Eye (tissue), 1 donor: ENCODE measurements around the gene KREMEN1.

Experiments used
- DNase-seq: peaks from one replicate; pipeline ENCODE4 v3.0.0-alpha.2; 2015

Gene KREMEN1

GRCh38 chr22:29154364-29155048 lies 81.7 kb downstream of the KREMEN1 start:
- DNase-seq = peak; percentile 92

DNA sequence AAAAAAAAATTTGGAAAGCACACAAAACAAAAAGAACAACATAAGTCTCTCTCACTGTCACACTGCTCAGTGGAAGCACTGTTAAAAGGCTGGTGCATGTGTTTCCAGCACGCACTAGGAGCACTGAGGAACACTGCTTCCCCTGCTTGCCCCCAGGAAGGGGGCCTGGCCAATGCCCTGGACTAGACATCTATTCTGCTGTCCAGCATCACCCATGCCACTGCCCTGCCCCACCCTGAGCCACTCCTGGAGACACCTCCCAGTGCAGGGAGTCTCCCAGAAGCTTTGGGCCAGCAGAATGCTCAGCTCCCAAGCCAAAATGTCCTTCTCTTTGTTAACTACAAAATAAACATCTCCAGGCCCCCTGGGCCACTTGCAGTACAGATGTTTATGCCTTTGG lies 83.1 kb downstream of the KREMEN1 start:
- DNase-seq = no peak

- no peak for DNase-seq
Observed at GRCh38 chr22:29156507-29156906, 83.7 kb downstream of the KREMEN1 start.

DNA sequence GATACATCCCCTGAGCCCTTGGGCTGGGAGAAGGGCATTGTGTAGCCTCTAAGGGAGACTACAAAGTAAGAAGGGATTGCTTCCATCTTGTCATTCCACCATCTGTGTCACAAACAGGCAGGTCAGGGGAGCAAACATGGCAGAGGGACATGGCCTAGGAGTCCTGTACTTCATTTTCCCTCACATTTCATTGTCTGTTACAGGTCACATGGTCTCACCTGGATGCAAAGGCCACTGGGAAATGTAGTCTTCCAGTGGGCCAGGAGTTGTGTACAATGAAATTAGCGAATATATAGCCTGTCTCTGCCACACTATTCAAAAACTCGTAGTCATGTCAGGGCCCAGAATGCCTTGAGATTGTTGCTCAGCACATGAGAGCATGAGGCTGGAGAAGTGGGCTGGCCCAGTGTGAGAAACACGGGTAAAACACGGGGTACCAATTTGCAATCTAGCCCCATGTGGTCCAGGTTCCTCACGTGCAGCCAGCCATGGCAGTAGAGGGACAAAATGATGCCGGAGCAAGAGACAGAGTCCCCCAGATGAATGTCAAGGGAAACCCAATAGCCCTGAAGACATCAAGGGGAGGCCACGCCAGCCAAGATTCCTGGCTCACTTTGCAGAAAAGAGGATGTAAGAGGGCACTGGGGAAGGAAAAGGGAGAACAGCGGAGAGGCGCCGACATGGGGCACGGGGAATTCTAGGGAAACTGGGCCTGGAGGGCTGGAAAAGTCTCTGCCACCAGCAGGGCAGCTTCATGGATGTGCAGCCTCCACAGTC lies 85.1 kb downstream of the KREMEN1 start:
- no peak for DNase-seq

- no peak for DNase-seq
Observed at GRCh38 chr22:29158546-29158945, 85.7 kb downstream of the KREMEN1 start.

GRCh38 chr22:29163808-29164207 lies 91.0 kb downstream of the KREMEN1 start:
- no peak for DNase-seq

- no peak for DNase-seq
Observed at GRCh38 chr22:29165321-29166060, 92.7 kb downstream of the KREMEN1 start.

GRCh38 chr22:29166180-29166579 lies 93.3 kb downstream of the KREMEN1 start:
- DNase-seq = no peak

DNA sequence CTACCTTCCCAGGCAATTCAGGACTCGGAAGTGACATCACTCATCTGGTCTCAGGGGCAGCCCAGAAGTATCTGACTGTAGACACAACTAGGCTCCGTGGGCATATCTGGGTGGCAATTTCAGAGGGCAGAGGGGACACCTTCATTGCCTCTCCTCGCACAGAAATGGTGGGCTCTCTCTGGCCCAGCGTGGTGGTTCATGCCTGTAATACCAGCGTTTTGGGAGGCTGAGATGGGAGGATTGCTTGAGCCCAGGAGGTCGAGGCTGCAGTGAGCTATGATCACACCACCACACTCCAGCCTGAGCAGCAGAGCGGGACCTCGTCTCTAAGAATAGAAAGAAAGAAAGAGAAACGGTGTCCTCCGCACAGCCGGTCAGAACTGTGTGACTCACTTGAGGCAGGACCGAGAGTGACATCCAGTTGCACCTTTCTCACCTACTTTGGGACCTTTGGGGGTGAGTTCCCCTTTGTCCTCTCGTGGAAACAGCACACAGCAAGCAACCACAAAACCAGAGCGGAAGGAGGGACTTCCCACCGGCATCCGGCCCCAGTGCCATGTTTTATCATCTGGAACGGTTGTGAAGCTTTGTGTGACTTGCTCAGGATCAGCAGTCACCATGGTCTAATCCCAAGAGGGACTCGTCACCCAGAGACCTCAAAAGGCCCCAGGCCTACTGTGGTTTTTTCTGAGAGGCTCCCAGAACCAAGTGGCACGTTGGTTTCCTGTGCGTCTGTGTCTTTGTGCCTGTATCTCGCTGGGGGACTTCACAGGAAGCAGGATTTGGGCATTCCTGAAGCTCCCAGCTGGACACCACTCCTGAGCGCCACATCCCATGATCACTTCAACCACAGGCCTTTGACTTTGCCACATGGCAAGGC lies 94.4 kb downstream of the KREMEN1 start:
- DNase-seq = no peak

DNA sequence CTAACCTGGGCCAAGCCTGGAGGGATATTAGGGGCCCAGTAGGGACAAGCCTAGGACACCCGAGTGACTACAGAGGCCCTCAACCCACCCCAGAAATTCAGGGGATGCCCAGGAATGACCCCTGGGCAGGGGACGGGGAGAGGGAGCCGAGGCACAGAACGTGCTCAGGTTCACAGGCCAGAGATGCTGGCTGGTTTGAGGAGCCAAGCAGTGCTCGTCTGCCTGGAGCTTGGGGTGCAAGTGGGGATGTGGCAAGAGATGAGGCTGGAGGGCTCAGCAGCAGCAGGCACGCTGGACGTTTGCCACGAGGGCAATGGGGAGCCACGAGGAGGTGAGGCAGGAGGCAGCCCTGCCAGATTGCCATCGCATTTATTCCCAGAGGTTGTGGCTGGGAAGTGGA lies 98.9 kb downstream of the KREMEN1 start:
- DNase-seq = no peak

DNA sequence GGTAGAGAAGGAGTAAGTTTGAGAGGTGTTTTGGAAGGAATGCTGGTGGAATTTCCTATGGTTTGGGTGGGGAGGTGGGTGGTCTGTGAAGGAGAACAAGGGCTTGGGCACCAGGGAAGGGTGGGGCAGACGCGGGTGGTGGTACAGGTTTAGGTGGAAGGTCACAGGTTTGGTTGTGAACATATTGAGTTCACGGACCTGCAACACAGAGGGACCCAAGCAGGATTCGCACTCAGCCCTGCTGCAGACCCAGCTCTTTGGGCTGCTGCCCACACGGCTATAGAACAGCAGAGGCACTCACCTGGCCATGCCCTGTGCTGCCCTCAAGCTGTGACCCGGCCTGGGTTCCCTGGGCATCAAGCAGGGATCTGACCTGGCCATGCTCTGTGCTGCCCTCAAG lies 99.4 kb downstream of the KREMEN1 start:
- no peak for DNase-seq

DNA sequence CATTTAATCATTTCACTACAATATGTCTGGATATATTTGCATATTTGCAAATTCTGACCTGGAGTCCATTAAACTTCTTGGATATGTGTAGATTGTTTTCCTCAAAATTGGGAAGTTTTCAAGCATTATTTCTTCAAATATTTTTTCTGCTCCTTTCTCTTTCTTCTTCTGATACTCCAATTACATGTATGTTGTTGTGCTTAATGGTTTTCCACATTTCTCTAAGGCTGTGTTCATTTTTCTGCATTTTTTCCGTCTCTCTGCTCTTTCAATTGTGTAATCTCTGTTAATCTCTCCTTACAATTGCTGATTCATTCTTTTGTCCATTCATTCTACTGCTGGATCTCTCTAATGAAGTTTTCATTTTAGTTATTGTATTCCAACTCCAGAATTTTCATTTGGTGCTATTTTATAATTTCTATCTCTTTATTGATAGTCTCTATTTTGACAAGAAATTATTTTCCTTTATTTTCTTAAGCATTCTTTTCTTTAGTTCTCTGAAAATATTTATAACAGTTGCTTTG lies 102.5 kb downstream of the KREMEN1 start:
- DNase-seq = no peak

- no peak for DNase-seq
Observed at GRCh38 chr22:29183971-29184848, 111.4 kb downstream of the KREMEN1 start.

GRCh38 chr22:29184849-29185490 lies 112.1 kb downstream of the KREMEN1 start:
- no peak for DNase-seq

DNA sequence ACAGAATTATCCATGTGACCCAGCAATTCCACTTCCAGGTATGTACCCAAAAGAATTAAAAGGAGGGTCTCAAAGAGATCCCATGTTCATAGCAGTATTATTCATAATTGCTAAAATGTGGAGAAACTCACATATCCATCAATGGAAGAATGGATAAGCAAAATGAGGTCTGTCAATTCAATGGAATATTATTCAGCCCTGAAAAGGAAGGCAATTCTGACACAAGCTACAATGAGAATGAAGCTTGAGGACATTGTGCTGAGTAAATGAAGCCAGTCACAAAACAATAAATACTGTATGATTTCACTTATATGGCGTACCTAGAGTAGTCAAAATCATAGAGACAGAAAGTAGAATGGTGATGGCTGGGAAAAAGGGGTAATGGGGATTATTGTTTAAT lies 113.5 kb downstream of the KREMEN1 start:
- no peak for DNase-seq

GRCh38 chr22:29187831-29188230 lies 115.0 kb downstream of the KREMEN1 start:
- no peak for DNase-seq

DNA sequence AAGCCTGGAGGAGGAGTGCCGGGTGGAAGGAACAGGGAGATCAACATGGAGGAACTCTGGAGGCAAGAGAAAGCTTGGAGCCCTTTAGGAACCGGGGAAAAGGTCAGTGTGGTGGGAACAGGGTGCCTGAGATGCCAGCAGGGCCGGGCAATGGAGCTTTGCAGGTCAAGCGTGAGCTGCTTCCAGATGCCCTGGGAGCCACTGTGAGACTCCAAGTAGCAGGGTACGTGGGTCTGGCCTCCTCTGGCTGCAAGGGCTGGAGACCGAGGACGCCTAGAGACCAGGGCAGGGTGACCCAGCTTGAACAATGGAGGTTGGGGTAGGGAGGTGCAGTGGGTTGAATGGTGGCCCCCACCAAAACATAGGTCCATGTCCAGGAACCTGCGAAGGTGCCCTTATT lies 117.2 kb downstream of the KREMEN1 start:
- DNase-seq = no peak

GRCh38 chr22:29190918-29191317 lies 118.1 kb downstream of the KREMEN1 start:
- DNase-seq = no peak

- no peak for DNase-seq
Observed at GRCh38 chr22:29193021-29193420, 120.2 kb downstream of the KREMEN1 start.

- no peak for DNase-seq
Observed at GRCh38 chr22:29194184-29194583, 121.3 kb downstream of the KREMEN1 start.
